Measurements from ENCODE around the gene LPP.

GRCh38 chr3:188834349-188834748 is 680.4 kb downstream of the LPP start:
- TF ChIP-seq CTCF (IDR thresholded peaks at IDR 0.05), result no peak; the same call in 1 of the 2 replicates
- no peak for TF ChIP-seq ZFX (IDR thresholded peaks at IDR 0.05; ENCODE audit: borderline replicate concordance)

Data from 22Rv1 (cell line).